Retinal pigment epithelial cell (primary cell): ENCODE results near the gene IPCEF1.

Experiments used
- DNase-seq: peaks from one replicate; pipeline ENCODE4 v3.0.0-alpha.2; 2010; ENCODE audit warnings: low read depth
- H3K4me3 ChIP-seq: 2 replicates; pipeline ENCODE4 v1.5.1; 2011; ENCODE audit warnings: mild to moderate bottlenecking, low read length, control low read depth, moderate library complexity
- TF ChIP-seq, protein P1 (sequence below): conservative IDR thresholded peaks from 2 replicates; pipeline ENCODE4 v1.5.1; 2011; ENCODE audit warnings: low read depth, low read length, control low read depth, inconsistent platforms

Gene IPCEF1

DNA sequence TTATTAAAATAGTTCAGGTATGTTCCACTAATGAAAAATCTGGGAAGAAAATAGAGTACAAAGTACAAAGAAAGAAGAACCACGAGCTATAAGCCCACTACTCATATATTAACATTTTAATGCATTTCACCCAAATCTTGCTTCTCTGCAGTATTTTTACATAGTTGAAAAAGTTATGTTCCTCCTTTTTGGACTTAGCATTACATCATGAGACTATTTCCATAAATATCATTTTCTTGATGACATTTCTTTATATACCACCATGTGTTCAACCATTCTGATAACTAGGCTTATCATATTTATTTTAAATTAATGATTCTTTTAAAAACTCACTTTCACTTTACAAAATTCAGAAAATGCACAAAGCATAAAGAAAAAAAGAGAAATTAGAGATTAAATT, 3.0 kb downstream of the IPCEF1 start:
- TF ChIP-seq, protein P1, sequence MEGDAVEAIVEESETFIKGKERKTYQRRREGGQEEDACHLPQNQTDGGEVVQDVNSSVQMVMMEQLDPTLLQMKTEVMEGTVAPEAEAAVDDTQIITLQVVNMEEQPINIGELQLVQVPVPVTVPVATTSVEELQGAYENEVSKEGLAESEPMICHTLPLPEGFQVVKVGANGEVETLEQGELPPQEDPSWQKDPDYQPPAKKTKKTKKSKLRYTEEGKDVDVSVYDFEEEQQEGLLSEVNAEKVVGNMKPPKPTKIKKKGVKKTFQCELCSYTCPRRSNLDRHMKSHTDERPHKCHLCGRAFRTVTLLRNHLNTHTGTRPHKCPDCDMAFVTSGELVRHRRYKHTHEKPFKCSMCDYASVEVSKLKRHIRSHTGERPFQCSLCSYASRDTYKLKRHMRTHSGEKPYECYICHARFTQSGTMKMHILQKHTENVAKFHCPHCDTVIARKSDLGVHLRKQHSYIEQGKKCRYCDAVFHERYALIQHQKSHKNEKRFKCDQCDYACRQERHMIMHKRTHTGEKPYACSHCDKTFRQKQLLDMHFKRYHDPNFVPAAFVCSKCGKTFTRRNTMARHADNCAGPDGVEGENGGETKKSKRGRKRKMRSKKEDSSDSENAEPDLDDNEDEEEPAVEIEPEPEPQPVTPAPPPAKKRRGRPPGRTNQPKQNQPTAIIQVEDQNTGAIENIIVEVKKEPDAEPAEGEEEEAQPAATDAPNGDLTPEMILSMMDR, result no peak
- no peak for DNase-seq
- no peak overlapping the region for H3K4me3 ChIP-seq

DNA sequence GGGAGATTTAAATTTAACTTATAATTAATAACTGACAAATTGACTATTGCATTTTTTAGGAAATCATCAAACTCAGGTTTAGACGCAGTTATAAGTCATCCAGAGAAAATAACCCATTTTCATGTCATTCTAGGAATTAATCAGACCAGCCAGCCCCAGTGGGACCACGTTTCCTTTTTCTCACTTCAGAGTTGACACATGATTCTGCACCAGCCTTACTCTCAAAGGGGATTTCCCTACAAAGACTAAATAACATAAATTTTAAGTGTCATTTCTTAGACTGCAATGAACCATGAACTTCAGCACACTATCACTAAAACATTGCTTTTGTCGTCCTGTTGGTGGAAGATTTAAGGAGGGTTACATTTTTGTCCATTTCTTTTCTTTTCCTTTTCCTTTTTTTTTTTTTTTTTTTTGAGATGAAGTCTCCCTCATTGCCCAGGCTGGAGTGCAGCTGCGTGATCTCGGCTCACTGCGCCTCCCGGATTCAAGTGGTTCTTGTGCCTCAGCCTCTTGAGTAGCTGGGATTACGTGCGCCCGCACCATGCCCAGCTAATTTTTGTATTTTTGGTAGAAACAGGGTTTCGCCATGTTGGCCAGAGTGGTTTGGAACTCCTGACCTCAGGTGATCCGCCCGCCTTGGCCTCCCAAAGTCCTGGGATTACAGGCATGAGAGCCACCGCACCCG, 3.6 kb downstream of the IPCEF1 start:
- DNase-seq, result no peak
- no peak overlapping the region for H3K4me3 ChIP-seq

DNA sequence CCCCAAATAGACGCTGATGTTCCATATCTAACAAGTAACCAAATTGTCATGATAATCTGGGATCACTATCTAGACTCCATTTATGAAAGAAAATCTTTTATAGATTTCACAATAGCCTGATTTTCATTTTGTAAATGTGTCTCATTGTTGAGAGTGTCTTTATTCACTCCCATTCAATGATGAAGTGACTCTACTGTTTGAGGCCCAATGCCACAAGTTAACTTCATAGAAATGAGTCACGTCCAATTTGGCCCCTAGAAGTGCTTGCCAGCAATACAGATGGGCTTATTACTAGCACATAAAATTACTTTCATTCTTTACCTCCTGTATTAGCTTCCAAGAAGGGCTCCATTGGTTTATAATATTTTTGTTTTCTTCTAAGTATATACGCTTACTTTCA, 6.3 kb downstream of the IPCEF1 start:
- no peak overlapping the region for H3K4me3 ChIP-seq
- no peak for DNase-seq
- TF ChIP-seq, protein P1, result no peak

More for the DNA sequence above, 3.6 kb downstream of the IPCEF1 start:
- TF ChIP-seq, protein P1, result no peak

DNA sequence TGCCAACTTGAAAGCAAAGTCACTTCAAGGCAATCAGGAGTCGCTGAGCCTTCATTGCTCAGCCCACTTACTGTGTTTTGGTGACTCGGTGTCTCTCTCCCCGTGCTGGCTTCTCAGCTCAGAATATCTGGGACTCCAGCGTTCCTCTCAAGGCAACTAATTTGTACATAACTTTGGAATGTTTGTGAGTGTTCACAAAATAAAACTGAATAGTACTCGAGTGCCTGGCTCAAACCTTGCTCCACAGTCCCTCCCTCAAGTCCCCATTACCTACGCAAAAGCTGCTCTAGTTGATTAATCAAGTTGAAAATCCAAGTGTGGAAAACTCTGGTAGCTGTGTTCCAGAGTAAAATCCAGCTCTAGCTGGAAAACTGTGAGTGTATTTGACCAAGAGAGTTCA, 8.6 kb downstream of the IPCEF1 start:
- no peak overlapping the region for H3K4me3 ChIP-seq
- TF ChIP-seq, protein P1, result no peak

DNA sequence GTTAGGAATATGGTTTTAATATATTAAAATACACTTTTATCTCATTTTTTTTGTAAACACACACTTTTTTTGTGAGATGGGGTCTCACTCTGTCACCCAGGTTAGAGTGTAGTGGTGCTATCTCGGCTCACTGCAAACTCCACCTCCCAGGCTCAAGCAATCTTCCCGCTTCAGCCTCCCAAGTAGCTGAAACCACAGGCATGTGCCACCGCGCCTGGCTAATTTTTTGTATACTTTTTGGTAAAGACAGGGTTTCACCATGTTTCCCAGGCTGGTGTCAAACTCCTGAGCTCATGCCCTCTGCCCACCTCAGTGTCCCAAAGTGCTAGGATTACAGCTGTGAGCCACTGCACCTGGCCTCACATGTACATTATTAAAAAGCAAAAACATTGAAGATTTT, 10.8 kb downstream of the IPCEF1 start:
- H3K4me3 ChIP-seq, result no peak overlapping the region
- no peak for DNase-seq
- TF ChIP-seq, protein P1, result no peak

More for the DNA sequence above, 8.6 kb downstream of the IPCEF1 start:
- no peak for DNase-seq

DNA sequence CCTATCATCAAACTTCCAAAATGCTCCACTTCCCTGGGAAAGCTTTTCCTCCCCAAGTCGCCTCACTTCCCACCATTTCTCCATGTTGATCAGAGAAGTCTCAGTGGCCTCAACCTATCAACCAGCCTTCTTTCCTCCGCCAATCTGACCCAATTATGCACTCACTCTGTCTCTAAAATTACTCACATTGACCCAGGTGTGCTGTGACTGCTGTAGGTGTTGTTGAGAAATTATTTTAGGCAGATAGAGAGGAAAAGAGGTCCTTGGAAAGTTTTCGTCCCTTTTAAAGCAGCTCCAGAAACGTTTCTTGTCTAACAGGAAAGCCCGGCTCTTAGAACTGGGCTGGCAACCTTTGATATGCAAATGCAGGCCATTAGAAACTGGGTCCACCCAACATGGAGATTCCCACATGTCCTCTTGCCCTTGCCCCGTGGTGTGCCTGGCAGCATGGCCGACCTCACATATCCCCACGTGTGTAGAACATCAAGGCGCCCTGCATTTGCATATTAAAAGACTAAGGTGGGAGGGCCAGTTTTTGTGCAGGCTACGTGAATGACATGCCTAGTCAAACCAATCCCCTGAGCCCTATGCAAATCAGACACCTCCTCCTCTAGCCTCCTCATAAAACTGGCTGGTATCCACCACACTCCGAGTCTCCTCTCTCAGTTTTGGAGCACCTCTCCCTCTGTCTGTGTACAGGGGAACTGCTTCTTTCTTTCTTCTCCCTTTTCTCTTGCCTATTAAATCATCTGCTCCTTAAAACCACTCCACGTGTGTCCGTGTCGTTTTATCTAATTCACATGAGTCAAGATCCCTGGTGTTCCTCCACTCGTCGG, 12.9 kb downstream of the IPCEF1 start:
- no peak for DNase-seq
- no peak overlapping the region for H3K4me3 ChIP-seq
- TF ChIP-seq, protein P1, result peak; percentile 30

DNA sequence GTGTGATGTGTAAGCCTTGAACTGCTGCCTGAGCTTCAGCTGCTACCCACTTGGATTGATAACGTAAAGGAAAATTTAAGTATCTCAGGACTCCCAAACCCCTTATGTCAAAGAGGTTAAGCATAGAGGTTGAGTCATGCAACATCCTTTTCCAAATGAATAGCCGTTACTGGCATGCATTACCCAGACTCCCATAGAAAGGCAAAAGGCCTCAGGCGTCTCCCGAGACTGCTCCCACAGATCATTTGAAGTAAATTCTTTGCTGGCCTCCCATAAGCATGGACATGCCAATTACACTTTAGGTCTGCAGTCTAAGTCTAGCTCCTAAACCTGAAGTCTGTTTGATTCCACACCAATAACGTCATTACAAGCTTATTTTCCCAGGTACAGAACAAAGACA, 14.7 kb downstream of the IPCEF1 start:
- DNase-seq, result no peak
- TF ChIP-seq, protein P1, result no peak
- H3K4me3 ChIP-seq, result no peak overlapping the region
